HepG2 (cell line): ENCODE data around the gene ADH5. TPM values are rescaled to one million over a fixed set of nuclear protein-coding genes. Genes with fewer than 3 reads are reported as not detected.
A peak's percentile ranks its signal among the peaks of the same experiment; 100 is the strongest.

Experiments used
- ATAC-seq: fragments of 200-7000 bp; cut with Tn5 transposase; 3 replicates; pipeline ENCODE4 v1.9.1; 2020; ENCODE audit warnings: mild to moderate bottlenecking, moderate library complexity
- BruUV-seq: library from RNA; stranded (reverse); fragments of 400-500 nt; replicated peaks from 2 replicates; lab custom pipeline; 2021; lab: Mats Ljungman, UMichigan
- CTCF ChIA-PET: fragments of 300-600 bp; formaldehyde crosslinking; extraction: SDS; loops from one replicate; lab custom pipeline; 2021; ENCODE audit warnings: low total read pairs, inconsistent platforms, low intra/inter-chr PET ratio; lab: Yijun Ruan, JAX
- POLR2A ChIA-PET: fragments of 350-600 bp; sonication (Branson Sonifier 250); formaldehyde crosslinking; loops from one replicate; lab custom pipeline; 2020; ENCODE audit warnings: antibody characterized with exemption, inconsistent platforms; lab: Yijun Ruan, JAX
- DNase-seq: peaks from one replicate; pipeline ENCODE4 v3.0.0-alpha.2; 2015; ENCODE audit warnings: low spot score
- FAIRE-seq: peaks from 3 replicates; lab custom pipeline; 2011; peaks lifted over from hg19 to GRCh38; lab: Jason Lieb, UNC
- H2AFZ ChIP-seq: one replicate; pipeline ENCODE4 v1.6.1; 2011; ENCODE audit warnings: low read length, inconsistent platforms
- H3K27ac ChIP-seq: fragments of 300-600 bp; 3 replicates; pipeline ENCODE4 v1.8.0; 2011; ENCODE audit warnings: mixed run types, mild to moderate bottlenecking, mixed read lengths, low read length, inconsistent platforms; ENCODE audit not compliant: insufficient read depth; ENCODE audit errors: extremely low read length
- H3K27me3 ChIP-seq, 2 experiments: fragments of 200-600 bp in 1 of 2; 2 replicates in 1 of 2; 3 replicates in 1 of 2; pipeline versions ENCODE4 v1.6.0 to v1.8.0; 2011; ENCODE audit warnings: low read length in 2 of 2, mild to moderate bottlenecking in 2 of 2, moderate library complexity in 2 of 2, inconsistent platforms in 1 of 2; ENCODE audit not compliant: insufficient read depth in 2 of 2, control insufficient read depth in 1 of 2
- H3K36me3 ChIP-seq, 2 experiments: fragments of 200-600 bp in 1 of 2; replicated peaks in 1 of 2; 2 replicates in 1 of 2; 3 replicates in 1 of 2; pipeline versions ENCODE4 v1.5.1 to v1.8.0; 2011; ENCODE audit warnings: low read length in 2 of 2, inconsistent platforms in 1 of 2; ENCODE audit not compliant: insufficient read depth in 2 of 2, control insufficient read depth in 1 of 2
- H3K4me1 ChIP-seq: 2 replicates; pipeline ENCODE4 v1.5.1; 2012; ENCODE audit warnings: low read length, inconsistent platforms; ENCODE audit not compliant: insufficient read depth
- H3K4me2 ChIP-seq: 2 replicates; pipeline ENCODE4 v1.6.0; 2011; ENCODE audit warnings: low read depth, low read length, inconsistent platforms
- H3K4me3 ChIP-seq, 3 experiments: fragments of 200-600 bp in 1 of 3; sonication (generic), shearing (Covaris generic) in 1 of 3; replicated peaks in 1 of 3; 2 replicates each; pipeline ENCODE4 v1.5.1; 2011 to 2016; ENCODE audit warnings: low read length in 3 of 3, inconsistent platforms in 2 of 3, low read depth in 2 of 3, mild to moderate bottlenecking in 2 of 3, control low read depth in 1 of 3, mixed read lengths in 1 of 3; ENCODE audit not compliant: insufficient read depth in 1 of 3
- H3K79me2 ChIP-seq: one replicate; pipeline ENCODE4 v1.6.1; 2011; ENCODE audit warnings: low read length, inconsistent platforms; ENCODE audit not compliant: insufficient read depth
- H3K9ac ChIP-seq: 2 replicates; pipeline ENCODE4 v1.6.0; 2011; ENCODE audit warnings: mild to moderate bottlenecking, low read depth, low read length, inconsistent platforms; ENCODE audit not compliant: insufficient read depth
- H3K9me3 ChIP-seq: 2 replicates; pipeline ENCODE4 v1.5.1; 2012; ENCODE audit warnings: mild to moderate bottlenecking, low read length
- H4K20me1 ChIP-seq: 2 replicates; pipeline ENCODE4 v1.6.0; 2011; ENCODE audit warnings: inconsistent platforms, mild to moderate bottlenecking, low read length, moderate library complexity; ENCODE audit not compliant: insufficient read depth
- CENPT ChIP-seq: sonication (generic); formaldehyde crosslinking; IDR thresholded peaks from 2 replicates; pipeline ENCODE4 v1.8.0; 2022; ENCODE audit warnings: low read depth, mild to moderate bottlenecking, moderate library complexity, missing genetic modification reagents
- EP300 ChIP-seq, 3 experiments: sonication (generic) in 1 of 3; formaldehyde crosslinking in 1 of 3; IDR thresholded peaks; 2 replicates each; pipeline versions ENCODE4 v1.5.1 to v1.6.1; 2011 to 2020; ENCODE audit warnings: low read depth in 2 of 3, low read length in 2 of 3, borderline replicate concordance in 1 of 3, improper control_type of control experiment in 1 of 3, mild to moderate bottlenecking in 1 of 3, missing genetic modification reagents in 1 of 3, moderate library complexity in 1 of 3
- KAT2B ChIP-seq: fragments of 150-350 bp; IDR thresholded peaks from 2 replicates; pipeline ENCODE4 v1.6.1; 2014; ENCODE audit warnings: low read depth, low read length, borderline replicate concordance
- KLF11 ChIP-seq: IDR thresholded peaks from 2 replicates; pipeline ENCODE4 v1.6.1; 2016; ENCODE audit warnings: missing compliant biosample characterization
- MXD3 ChIP-seq: IDR thresholded peaks from 2 replicates; pipeline ENCODE4 v1.6.1; 2016; ENCODE audit warnings: mild to moderate bottlenecking, missing biosample characterization, missing genetic modification reagents
- NR2F2 ChIP-seq: IDR thresholded peaks from 2 replicates; pipeline ENCODE4 v1.6.1; 2012; ENCODE audit warnings: low read depth, inconsistent platforms, borderline replicate concordance
- SNAPC2 ChIP-seq: sonication (generic); formaldehyde crosslinking; IDR thresholded peaks from 2 replicates; pipeline ENCODE4 v1.8.1; 2022; ENCODE audit warnings: mild to moderate bottlenecking, missing genetic modification reagents
- SP4 ChIP-seq: sonication (generic); formaldehyde crosslinking; IDR thresholded peaks from 2 replicates; pipeline ENCODE4 v1.8.1; 2023; ENCODE audit warnings: mild to moderate bottlenecking, missing genetic modification reagents
- YEATS4 ChIP-seq: sonication (generic); formaldehyde crosslinking; IDR thresholded peaks from 2 replicates; pipeline ENCODE4 v1.4.0; 2020; ENCODE audit warnings: missing genetic modification reagents, borderline replicate concordance
- ZNF343 ChIP-seq: sonication (generic); formaldehyde crosslinking; IDR thresholded peaks from 2 replicates; pipeline ENCODE4 v1.4.0; 2020; ENCODE audit warnings: mild to moderate bottlenecking, missing genetic modification reagents
- WGBS: methylation state at CpG from one replicate; pipeline ENCODE4 v1.1.6; 2017; ENCODE audit warnings: low lambda C conversion rate; 5-methylcytosine and 5-hydroxymethylcytosine counted together
- in situ Hi-C: cut with HindIII; loops from 2 replicates; pipeline ENCODE4 v1.10.0; 2017; ENCODE audit warnings: low pct_unique_long_range_greater_than_20kb; ENCODE audit not compliant: extremely low pct_ligation_motif_present
- intact Hi-C: fragments of 100-400 bp; cut with micrococcal nuclease; formaldehyde crosslinking; loops from one replicate; pipeline ENCODE4 v1.10.0; 2022; ENCODE audit not compliant: unreplicated experiment
- polyA plus RNA-seq, 8 experiments: library from polyadenylated mRNA; depleted of rRNA in 3 of 8; stranded (reverse) in 7 of 8; unstranded in 1 of 8; fragments of >200 nt; fragmentation: Illumina TruSeq in 4 of 8; extraction: Trizol in 4 of 8; gene quantifications; 2 replicates each; pipeline versions ENCODE4 v1.2.1 to v1.2.3, GENCODE V29; 2011 to 2016; ENCODE audit warnings: low read depth in 4 of 8, missing spikeins in 1 of 8, mixed read lengths in 1 of 8; ENCODE audit not compliant: insufficient read depth in 1 of 8
- total RNA-seq, 5 experiments: library from RNA; depleted of rRNA; stranded (reverse); fragments of >200 nt; fragmentation: Illumina TruSeq; extraction: Trizol; gene quantifications; 2 replicates each; pipeline ENCODE4 v1.2.3, GENCODE V29; 2016; ENCODE audit warnings: low read depth in 1 of 5
- TF ChIP-seq, protein P1 (sequence below): sonication (generic); formaldehyde crosslinking; IDR thresholded peaks from 2 replicates; pipeline ENCODE4 v1.9.0; 2022; ENCODE audit warnings: low read depth, missing genetic modification reagents

Gene ADH5
- total and polyA plus RNA-seq, 2 of the 13 experiments (the other 11 are each of a cell fraction or from before 2014, with no cell fraction given), result 349 to 512 TPM

GRCh38 chr4:99027304-99027703 is 61.3 kb downstream of the ADH5 start (continued):
- peak; percentile 46; the same call in 1 of the 2 replicates for TF ChIP-seq NR2F2
- no peak for TF ChIP-seq MXD3 (CRISPR knock-in tag)
- TF ChIP-seq EP300 (IDR thresholded peaks at IDR 0.05; ENCODE audit: low read depth in 2 of 2, low read length in 2 of 2), result peak in 1 of 2 experiments; percentile 29; a peak in 1 of 4 replicates
- TF ChIP-seq EP300 (CRISPR knock-in tag; IDR thresholded peaks at IDR 0.05; ENCODE audit: borderline replicate concordance), result no peak
- TF ChIP-seq YEATS4 (CRISPR knock-in tag), result no peak

DNA sequence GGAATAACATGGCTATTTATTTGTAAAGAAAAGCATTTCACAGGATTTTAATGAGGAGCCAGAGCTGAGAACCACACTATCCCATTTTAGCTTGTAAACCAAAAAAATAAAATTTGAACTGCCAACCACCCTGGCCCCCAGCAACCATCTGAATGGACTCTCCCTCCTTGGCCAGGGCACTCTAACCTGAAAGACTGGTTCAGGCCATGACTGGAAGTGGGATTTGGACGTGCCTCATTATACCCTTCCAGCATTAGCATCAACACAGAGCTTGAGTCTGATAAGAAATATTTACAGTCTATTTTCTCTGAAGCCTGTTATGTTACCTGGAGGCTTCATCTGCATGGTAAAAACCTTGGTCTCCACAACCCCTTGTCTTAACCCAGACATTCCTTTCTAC is 63.1 kb downstream of the ADH5 start:
- FAIRE-seq (no peak), ATAC-seq (no peak), DNase-seq (no peak)
- no peak overlapping the region for H3K27ac ChIP-seq
- H3K9me3 ChIP-seq, result peaks cover 11% of the 10 kb centered on the region
- H3K9ac ChIP-seq, result no peak overlapping the region
- H2AFZ ChIP-seq, result no peak overlapping the region
- POLR2A ChIA-PET, result no interaction called here
- CTCF ChIA-PET, result no interaction called here
- TF ChIP-seq SP4 (CRISPR knock-in tag) (no peak), ZNF343 (CRISPR knock-in tag) (no peak), KLF11 (CRISPR knock-in tag) (no peak), CENPT (CRISPR knock-in tag) (no peak), KAT2B (no peak), SNAPC2 (CRISPR knock-in tag) (no peak)
- TF ChIP-seq, protein P1, sequence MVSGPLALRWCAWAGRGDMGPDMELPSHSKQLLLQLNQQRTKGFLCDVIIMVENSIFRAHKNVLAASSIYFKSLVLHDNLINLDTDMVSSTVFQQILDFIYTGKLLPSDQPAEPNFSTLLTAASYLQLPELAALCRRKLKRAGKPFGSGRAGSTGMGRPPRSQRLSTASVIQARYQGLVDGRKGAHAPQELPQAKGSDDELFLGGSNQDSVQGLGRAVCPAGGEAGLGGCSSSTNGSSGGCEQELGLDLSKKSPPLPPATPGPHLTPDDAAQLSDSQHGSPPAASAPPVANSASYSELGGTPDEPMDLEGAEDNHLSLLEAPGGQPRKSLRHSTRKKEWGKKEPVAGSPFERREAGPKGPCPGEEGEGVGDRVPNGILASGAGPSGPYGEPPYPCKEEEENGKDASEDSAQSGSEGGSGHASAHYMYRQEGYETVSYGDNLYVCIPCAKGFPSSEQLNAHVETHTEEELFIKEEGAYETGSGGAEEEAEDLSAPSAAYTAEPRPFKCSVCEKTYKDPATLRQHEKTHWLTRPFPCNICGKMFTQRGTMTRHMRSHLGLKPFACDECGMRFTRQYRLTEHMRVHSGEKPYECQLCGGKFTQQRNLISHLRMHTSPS (CRISPR knock-in tag), result no peak
- intact Hi-C loops, result no loop called here
- peaks cover 9% of the 10 kb centered on the region for H4K20me1 ChIP-seq
- in situ Hi-C loops, result no loop called here
- no peak overlapping the region for H3K4me2 ChIP-seq
- peaks cover 0 to 26% of the 10 kb centered on the region in 2 experiments; a peak in 3 of 5 replicates for H3K36me3 ChIP-seq
- WGBS, result 100% methylated on average over 1 of the region's 1 CpG
- H3K4me3 ChIP-seq, result no peak overlapping the region
- H3K79me2 ChIP-seq, result peaks cover 97% of the 10 kb centered on the region
- peaks cover 68% of the 10 kb centered on the region for H3K4me1 ChIP-seq
- H3K27me3 ChIP-seq, result no peaks in the 10 kb centered on the region
- BruUV-seq, result no TSS peak
